Measurements from ENCODE around the gene TOB2.

The TOB2 gene

GRCh38 chr22:41431656-41432055 lies 14.9 kb downstream of the TOB2 start:
- H3K4me3 ChIP-seq (ENCODE audit: insufficient read length, low read depth) = no peak overlapping the region
- DNase-seq (ENCODE audit: low read depth, low spot score) = no peak
- TF ChIP-seq ZNF274 (IDR thresholded peaks at IDR 0.05; ENCODE audit: low read depth, low read length) (no peak), SUZ12 (IDR thresholded peaks at IDR 0.05; ENCODE audit: extremely low read depth, insufficient read depth, insufficient read length) (no peak), YY1 (IDR thresholded peaks at IDR 0.05; ENCODE audit: insufficient read depth, insufficient read length) (no peak)
- no peaks in the 10 kb centered on the region for H3K27me3 ChIP-seq (ENCODE audit: insufficient read depth, insufficient read length)
- H3K9ac ChIP-seq (ENCODE audit: insufficient read length, low read depth) = no peak overlapping the region
- H3K4me1 ChIP-seq (ENCODE audit: insufficient read depth, insufficient read length) = peaks cover 2% of the 10 kb centered on the region
- peaks cover 34% of the 10 kb centered on the region for H3K36me3 ChIP-seq (ENCODE audit: insufficient read depth, insufficient read length, low read length)
- no peaks in the 10 kb centered on the region for H3K9me3 ChIP-seq (ENCODE audit: insufficient read depth, low read length)

- no peak for DNase-seq (ENCODE audit: low read depth, low spot score)
- Histone ChIP-seq H3K9ac (ENCODE audit: insufficient read length, low read depth) (no peak overlapping the region), H3K9me3 (ENCODE audit: insufficient read depth, low read length) (no peaks in the 10 kb centered on the region), H3K4me3 (ENCODE audit: insufficient read length, low read depth) (no peak overlapping the region), H3K36me3 (ENCODE audit: insufficient read depth, insufficient read length, low read length) (peaks cover 18% of the 10 kb centered on the region), H3K4me1 (ENCODE audit: insufficient read depth, insufficient read length) (peaks cover 2% of the 10 kb centered on the region), H3K27me3 (ENCODE audit: insufficient read depth, insufficient read length) (no peaks in the 10 kb centered on the region)
- no peak for TF ChIP-seq YY1 (IDR thresholded peaks at IDR 0.05; ENCODE audit: insufficient read depth, insufficient read length)
- TF ChIP-seq SUZ12 (IDR thresholded peaks at IDR 0.05; ENCODE audit: extremely low read depth, insufficient read depth, insufficient read length) = no peak
- no peak for TF ChIP-seq ZNF274 (IDR thresholded peaks at IDR 0.05; ENCODE audit: low read depth, low read length)
Observed at GRCh38 chr22:41429951-41430332, 16.7 kb downstream of the TOB2 start.

- H3K4me3 ChIP-seq (ENCODE audit: insufficient read length, low read depth) = no peak overlapping the region
- DNase-seq (ENCODE audit: low read depth, low spot score) = no peak
- H3K9me3 ChIP-seq (ENCODE audit: insufficient read depth, low read length) = no peaks in the 10 kb centered on the region
- H3K27me3 ChIP-seq (ENCODE audit: insufficient read depth, insufficient read length) = no peaks in the 10 kb centered on the region
- no peak overlapping the region for H3K9ac ChIP-seq (ENCODE audit: insufficient read length, low read depth)
- H3K4me1 ChIP-seq (ENCODE audit: insufficient read depth, insufficient read length) = peaks cover 2% of the 10 kb centered on the region
- TF ChIP-seq ZNF274 (IDR thresholded peaks at IDR 0.05; ENCODE audit: low read depth, low read length) (no peak), YY1 (IDR thresholded peaks at IDR 0.05; ENCODE audit: insufficient read depth, insufficient read length) (no peak), SUZ12 (IDR thresholded peaks at IDR 0.05; ENCODE audit: extremely low read depth, insufficient read depth, insufficient read length) (no peak)
- H3K36me3 ChIP-seq (ENCODE audit: insufficient read depth, insufficient read length, low read length) = peaks cover 13% of the 10 kb centered on the region
Observed at GRCh38 chr22:41429232-41429950, 17.2 kb downstream of the TOB2 start.

GRCh38 chr22:41425660-41426365 lies 20.8 kb downstream of the TOB2 start:
- no peak for TF ChIP-seq SUZ12 (IDR thresholded peaks at IDR 0.05; ENCODE audit: extremely low read depth, insufficient read depth, insufficient read length)
- no peak for TF ChIP-seq YY1 (IDR thresholded peaks at IDR 0.05; ENCODE audit: insufficient read depth, insufficient read length)
- TF ChIP-seq ZNF274 (IDR thresholded peaks at IDR 0.05; ENCODE audit: low read depth, low read length) = no peak
- no peaks in the 10 kb centered on the region for H3K9me3 ChIP-seq (ENCODE audit: insufficient read depth, low read length)
- no peaks in the 10 kb centered on the region for H3K27me3 ChIP-seq (ENCODE audit: insufficient read depth, insufficient read length)
- no peak overlapping the region for H3K4me3 ChIP-seq (ENCODE audit: insufficient read length, low read depth)
- peaks cover 10% of the 10 kb centered on the region for H3K36me3 ChIP-seq (ENCODE audit: insufficient read depth, insufficient read length, low read length)
- DNase-seq (ENCODE audit: low read depth, low spot score) = no peak
- H3K4me1 ChIP-seq (ENCODE audit: insufficient read depth, insufficient read length) = peaks cover 2% of the 10 kb centered on the region
- no peak overlapping the region for H3K9ac ChIP-seq (ENCODE audit: insufficient read length, low read depth)

- H3K4me1 ChIP-seq (ENCODE audit: insufficient read depth, insufficient read length) = peaks cover 6% of the 10 kb centered on the region
- no peaks in the 10 kb centered on the region for H3K27me3 ChIP-seq (ENCODE audit: insufficient read depth, insufficient read length)
- no peak for TF ChIP-seq YY1 (IDR thresholded peaks at IDR 0.05; ENCODE audit: insufficient read depth, insufficient read length)
- no peak for TF ChIP-seq ZNF274 (IDR thresholded peaks at IDR 0.05; ENCODE audit: low read depth, low read length)
- TF ChIP-seq SUZ12 (IDR thresholded peaks at IDR 0.05; ENCODE audit: extremely low read depth, insufficient read depth, insufficient read length) = no peak
- no peak overlapping the region for H3K9ac ChIP-seq (ENCODE audit: insufficient read length, low read depth)
- no peak overlapping the region for H3K4me3 ChIP-seq (ENCODE audit: insufficient read length, low read depth)
- H3K36me3 ChIP-seq (ENCODE audit: insufficient read depth, insufficient read length, low read length) = peaks cover 6% of the 10 kb centered on the region
- no peaks in the 10 kb centered on the region for H3K9me3 ChIP-seq (ENCODE audit: insufficient read depth, low read length)
- DNase-seq (ENCODE audit: low read depth, low spot score) = no peak
Observed at GRCh38 chr22:41418717-41419116, 27.9 kb downstream of the TOB2 start.

- TF ChIP-seq YY1 (IDR thresholded peaks at IDR 0.05; ENCODE audit: insufficient read depth, insufficient read length) (no peak), ZNF274 (IDR thresholded peaks at IDR 0.05; ENCODE audit: low read depth, low read length) (no peak), SUZ12 (IDR thresholded peaks at IDR 0.05; ENCODE audit: extremely low read depth, insufficient read depth, insufficient read length) (no peak)
- no peak for DNase-seq (ENCODE audit: low read depth, low spot score)
- Histone ChIP-seq H3K27me3 (ENCODE audit: insufficient read depth, insufficient read length) (no peaks in the 10 kb centered on the region), H3K9ac (ENCODE audit: insufficient read length, low read depth) (no peak overlapping the region), H3K4me3 (ENCODE audit: insufficient read length, low read depth) (no peak overlapping the region), H3K36me3 (ENCODE audit: insufficient read depth, insufficient read length, low read length) (peaks cover 3% of the 10 kb centered on the region), H3K4me1 (ENCODE audit: insufficient read depth, insufficient read length) (peaks cover 6% of the 10 kb centered on the region), H3K9me3 (ENCODE audit: insufficient read depth, low read length) (no peaks in the 10 kb centered on the region)
Observed at GRCh38 chr22:41417622-41418390, 28.8 kb downstream of the TOB2 start.

GRCh38 chr22:41415554-41415953 lies 31.0 kb downstream of the TOB2 start:
- Histone ChIP-seq H3K9ac (ENCODE audit: insufficient read length, low read depth) (no peak overlapping the region), H3K4me1 (ENCODE audit: insufficient read depth, insufficient read length) (peaks cover 12% of the 10 kb centered on the region), H3K36me3 (ENCODE audit: insufficient read depth, insufficient read length, low read length) (peaks cover 3% of the 10 kb centered on the region), H3K4me3 (ENCODE audit: insufficient read length, low read depth) (no peak overlapping the region), H3K9me3 (ENCODE audit: insufficient read depth, low read length) (no peaks in the 10 kb centered on the region), H3K27me3 (ENCODE audit: insufficient read depth, insufficient read length) (no peaks in the 10 kb centered on the region)
- DNase-seq (ENCODE audit: low read depth, low spot score) = no peak
- TF ChIP-seq SUZ12 (IDR thresholded peaks at IDR 0.05; ENCODE audit: extremely low read depth, insufficient read depth, insufficient read length) (no peak), YY1 (IDR thresholded peaks at IDR 0.05; ENCODE audit: insufficient read depth, insufficient read length) (no peak), ZNF274 (IDR thresholded peaks at IDR 0.05; ENCODE audit: low read depth, low read length) (no peak)

Measured in NT2/D1 (cell line).